WERI-Rb-1 (cell line): ENCODE results near the gene BICC1.
"Not testable (repeated sequence)": the region's sequence is repeated elsewhere in the genome, so short reads cannot be mapped to it uniquely, and the experiment has no call there.

ENCODE experiments used
- DNase-seq: peaks from one replicate; pipeline ENCODE4 v3.0.0-alpha.2; 2020
- H3K27ac ChIP-seq: fragments of 250-450 bp; sonication (Bioruptor Pico); 2 replicates; pipeline ENCODE4 v1.5.1; 2020; ENCODE audit warnings: mild to moderate bottlenecking, moderate library complexity
- H3K27me3 ChIP-seq: fragments of 250-450 bp; sonication (Bioruptor Pico); 2 replicates; pipeline ENCODE4 v1.5.1; 2021; ENCODE audit warnings: mild to moderate bottlenecking, low read depth, moderate library complexity; ENCODE audit not compliant: insufficient read depth, severe bottlenecking
- H3K36me3 ChIP-seq: fragments of 250-450 bp; sonication (Bioruptor Pico); 2 replicates; pipeline ENCODE4 v1.5.1; 2020; ENCODE audit warnings: mild to moderate bottlenecking, moderate library complexity
- H3K4me3 ChIP-seq: 2 replicates; pipeline ENCODE4 v1.5.1; 2011; ENCODE audit warnings: low read depth, mild to moderate bottlenecking, control low read depth, low read length
- H3K9me3 ChIP-seq: fragments of 250-450 bp; sonication (Bioruptor Pico); 2 replicates; pipeline ENCODE4 v1.5.1; 2021; ENCODE audit warnings: mild to moderate bottlenecking, moderate library complexity; ENCODE audit not compliant: severe bottlenecking
- CTCF ChIP-seq: IDR thresholded peaks from 2 replicates; pipeline ENCODE4 v1.5.1; 2011; ENCODE audit warnings: low read depth, mild to moderate bottlenecking, control low read depth, inconsistent platforms, low read length

The BICC1 gene

GRCh38 chr10:58593008-58593407 is 80.3 kb downstream of the BICC1 start:
- Histone ChIP-seq H3K9me3 (peaks cover 2% of the 10 kb centered on the region), H3K27ac (no peak overlapping the region), H3K36me3 (no peaks in the 10 kb centered on the region), H3K27me3 (no peaks in the 10 kb centered on the region), H3K4me3 (no peak overlapping the region)
- no peak for TF ChIP-seq CTCF
- DNase-seq: no peak

- not testable (repeated sequence) for H3K9me3 ChIP-seq, H3K4me3 ChIP-seq, DNase-seq, H3K27me3 ChIP-seq, H3K36me3 ChIP-seq, H3K27ac ChIP-seq
Observed at GRCh38 chr10:58597211-58597610, 84.5 kb downstream of the BICC1 start.

GRCh38 chr10:58599927-58600553 is 87.4 kb downstream of the BICC1 start:
- Histone ChIP-seq H3K4me3 (no peak overlapping the region), H3K27me3 (no peaks in the 10 kb centered on the region), H3K27ac (no peak overlapping the region), H3K9me3 (peaks cover 2% of the 10 kb centered on the region), H3K36me3 (no peaks in the 10 kb centered on the region)
- no peak for DNase-seq
- no peak for TF ChIP-seq CTCF

GRCh38 chr10:58608351-58608750 is 95.7 kb downstream of the BICC1 start:
- Histone ChIP-seq H3K27me3 (no peaks in the 10 kb centered on the region), H3K36me3 (no peaks in the 10 kb centered on the region), H3K27ac (no peak overlapping the region), H3K9me3 (no peaks in the 10 kb centered on the region), H3K4me3 (no peak overlapping the region)
- TF ChIP-seq CTCF: no peak
- no peak for DNase-seq

- H3K4me3 ChIP-seq: no peak overlapping the region
- H3K27me3 ChIP-seq: no peaks in the 10 kb centered on the region
- no peak overlapping the region for H3K27ac ChIP-seq
- TF ChIP-seq CTCF: no peak
- DNase-seq: no peak
- no peaks in the 10 kb centered on the region for H3K36me3 ChIP-seq
- H3K9me3 ChIP-seq: no peaks in the 10 kb centered on the region
Observed at GRCh38 chr10:58608826-58609531, 96.3 kb downstream of the BICC1 start.

- no peak for DNase-seq
- Histone ChIP-seq H3K36me3 (no peaks in the 10 kb centered on the region), H3K4me3 (no peak overlapping the region), H3K9me3 (no peaks in the 10 kb centered on the region), H3K27me3 (no peaks in the 10 kb centered on the region), H3K27ac (no peak overlapping the region)
- TF ChIP-seq CTCF: no peak
Observed at GRCh38 chr10:58609532-58610150, 97.0 kb downstream of the BICC1 start.
